ENCODE measurements around the gene MAPK11. TPM values are rescaled to one million over a fixed set of nuclear protein-coding genes. Genes with fewer than 3 reads are reported as not detected.

The MAPK11 gene
- total RNA-seq = 10.7 and 11.3 TPM in 2 replicates

GRCh38 chr22:50269970-50270665, at the start of gene MAPK11:
MAPK11 (minus strand) TSS chr22:50270380; CDS start chr22:50270292, 88 bp downstream.
- ChIA-PET CTCF (no interaction called here), POLR2A (interaction anchor here (1.0 to 1.2 kb wide), 2 partner anchors 25 to 79 kb away, joined by 4 read pairs; partner anchors contain the start of gene TUBGCP6)
- Mint-ChIP-seq H3K9me3 (no peaks in the 10 kb centered on the region), H3K27me3 (no peaks in the 10 kb centered on the region), H3K36me3 (ENCODE audit: low read depth) (no peaks in the 10 kb centered on the region), H3K27ac (no peak within 1 kb of the TSS), H3K4me1 (peaks cover 19% of the 10 kb centered on the region), H3K4me3 (peak within 1 kb of the TSS; percentile 73)
- DNase-seq = peak; percentile 60
- TF ChIP-seq CTCF (IDR thresholded peaks at IDR 0.05) = no peak
- ATAC-seq (ENCODE audit: low read depth) = peak; percentile 56
- intact Hi-C loops (cut with micrococcal nuclease) = loop anchor here (1.0 to 2.0 kb wide), 4 partner anchors 8 to 350 kb away; no protein-coding TSS in a partner anchor

- ATAC-seq (ENCODE audit: low read depth) (no peak), DNase-seq (no peak)
- CTCF ChIA-PET = interaction anchor here (0.5 to 1.2 kb wide), 3 partner anchors 13 to 46 kb away, joined by 3 read pairs; no protein-coding TSS in a partner anchor
- no peaks in the 10 kb centered on the region for H3K36me3 Mint-ChIP-seq (ENCODE audit: low read depth)
- intact Hi-C loops (cut with micrococcal nuclease) = no loop called here
- no peak overlapping the region for H3K4me3 Mint-ChIP-seq
- H3K9me3 Mint-ChIP-seq = no peaks in the 10 kb centered on the region
- POLR2A ChIA-PET = interaction anchor here (0.8 to 2.0 kb wide), 3 partner anchors 12 to 17 kb away, joined by 3 to 8 read pairs (median 4); partner anchors contain the start of gene PLXNB2
- no peaks in the 10 kb centered on the region for H3K27me3 Mint-ChIP-seq
- no peak for TF ChIP-seq CTCF (IDR thresholded peaks at IDR 0.05)
- no peak overlapping the region for H3K27ac Mint-ChIP-seq
- peaks cover 42% of the 10 kb centered on the region for H3K4me1 Mint-ChIP-seq
Observed at GRCh38 chr22:50319503-50319951, 49.3 kb upstream of the MAPK11 start.

- no peak for TF ChIP-seq CTCF (IDR thresholded peaks at IDR 0.05)
- CTCF ChIA-PET = interaction anchor here (0.5 kb wide), 1 partner anchor 46 kb away, joined by 3 read pairs; no protein-coding TSS in a partner anchor
- Mint-ChIP-seq H3K4me3 (no peak overlapping the region), H3K9me3 (no peaks in the 10 kb centered on the region), H3K36me3 (ENCODE audit: low read depth) (no peaks in the 10 kb centered on the region), H3K4me1 (peaks cover 49% of the 10 kb centered on the region), H3K27me3 (no peaks in the 10 kb centered on the region), H3K27ac (no peak overlapping the region)
- intact Hi-C loops (cut with micrococcal nuclease) = loop anchor here (1.0 kb wide), 1 partner anchor 15 kb away; no protein-coding TSS in a partner anchor
- DNase-seq (no peak), ATAC-seq (ENCODE audit: low read depth) (no peak)
- POLR2A ChIA-PET = interaction anchor here (0.5 to 0.8 kb wide), 2 partner anchors 12 to 22 kb away, joined by 4 to 5 read pairs; partner anchors contain the start of gene PLXNB2
Observed at GRCh38 chr22:50318698-50319411, 48.7 kb upstream of the MAPK11 start.

GRCh38 chr22:50318356-50318697, 48.1 kb upstream of the MAPK11 start:
- Mint-ChIP-seq H3K27me3 (no peaks in the 10 kb centered on the region), H3K36me3 (ENCODE audit: low read depth) (no peaks in the 10 kb centered on the region), H3K4me3 (no peak overlapping the region), H3K27ac (no peak overlapping the region), H3K4me1 (peaks cover 53% of the 10 kb centered on the region), H3K9me3 (no peaks in the 10 kb centered on the region)
- ATAC-seq (ENCODE audit: low read depth) (no peak), DNase-seq (no peak)
- intact Hi-C loops (cut with micrococcal nuclease) = loop anchor here (1.0 kb wide), 1 partner anchor 14 kb away; no protein-coding TSS in a partner anchor
- TF ChIP-seq CTCF (IDR thresholded peaks at IDR 0.05) = no peak
- POLR2A ChIA-PET = interaction anchor here (0.5 kb wide), 1 partner anchor 22 kb away, joined by 5 read pairs; no protein-coding TSS in a partner anchor
- CTCF ChIA-PET = no interaction called here

- POLR2A ChIA-PET = interaction anchor here (0.7 kb wide), 1 partner anchor 13 kb away, joined by 4 read pairs; no protein-coding TSS in a partner anchor
- Mint-ChIP-seq H3K27me3 (no peaks in the 10 kb centered on the region), H3K4me1 (peaks cover 54% of the 10 kb centered on the region), H3K4me3 (no peak overlapping the region), H3K27ac (no peak overlapping the region), H3K9me3 (no peaks in the 10 kb centered on the region), H3K36me3 (ENCODE audit: low read depth) (no peaks in the 10 kb centered on the region)
- CTCF ChIA-PET = no interaction called here
- intact Hi-C loops (cut with micrococcal nuclease) = loop anchor here (1.0 kb wide), 1 partner anchor 13 kb away; no protein-coding TSS in a partner anchor
- DNase-seq (no peak), ATAC-seq (ENCODE audit: low read depth) (no peak)
- no peak for TF ChIP-seq CTCF (IDR thresholded peaks at IDR 0.05)
Observed at GRCh38 chr22:50317674-50318073, 47.5 kb upstream of the MAPK11 start.

All from activated B cell treated with CpG ODN at 0.5 μM for 24 hours (primary cell).